ENCODE results near the gene PLEKHA7.

The PLEKHA7 gene

GRCh38 chr11:16745950-16746605 is 268.1 kb downstream of the PLEKHA7 start:
- no peak for TF ChIP-seq CTCF (IDR thresholded peaks at IDR 0.05; ENCODE audit: low read length, missing control alignments)
- DNase-seq (ENCODE audit: low read depth) = no peak
- no peak overlapping the region for H3K4me3 ChIP-seq (replicated peaks; ENCODE audit: low read depth, low read length)

- H3K4me3 ChIP-seq (replicated peaks; ENCODE audit: low read depth, low read length) = no peak overlapping the region
- TF ChIP-seq CTCF (IDR thresholded peaks at IDR 0.05; ENCODE audit: low read length, missing control alignments) = no peak
- DNase-seq (ENCODE audit: low read depth) = no peak
Measured at GRCh38 chr11:16744128-16744725, 270.0 kb downstream of the PLEKHA7 start.

- DNase-seq (ENCODE audit: low read depth) = no peak
- no peak overlapping the region for H3K4me3 ChIP-seq (replicated peaks; ENCODE audit: low read depth, low read length)
- TF ChIP-seq CTCF (IDR thresholded peaks at IDR 0.05; ENCODE audit: low read length, missing control alignments) = no peak
Measured at GRCh38 chr11:16743478-16743877, 270.7 kb downstream of the PLEKHA7 start.

GRCh38 chr11:16741473-16741872 is 272.7 kb downstream of the PLEKHA7 start:
- no peak overlapping the region for H3K4me3 ChIP-seq (replicated peaks; ENCODE audit: low read depth, low read length)
- no peak for DNase-seq (ENCODE audit: low read depth)
- TF ChIP-seq CTCF (IDR thresholded peaks at IDR 0.05; ENCODE audit: low read length, missing control alignments) = no peak

GRCh38 chr11:16738947-16739815 is 275.0 kb downstream of the PLEKHA7 start:
- no peak for TF ChIP-seq CTCF (IDR thresholded peaks at IDR 0.05; ENCODE audit: low read length, missing control alignments)
- peak overlapping the region; percentile 97 for H3K4me3 ChIP-seq (replicated peaks; ENCODE audit: low read depth, low read length)
- DNase-seq (ENCODE audit: low read depth) = peak; percentile 49

GRCh38 chr11:16738193-16738946 is 275.8 kb downstream of the PLEKHA7 start, which contains the start of gene C11orf58:
C11orf58 (plus strand) TSS chr11:16738647; CDS start chr11:16738779, 132 bp downstream.
- no peak for TF ChIP-seq CTCF (IDR thresholded peaks at IDR 0.05; ENCODE audit: low read length, missing control alignments)
- peak within 1 kb of the TSS; percentile 97 for H3K4me3 ChIP-seq (replicated peaks; ENCODE audit: low read depth, low read length)
- DNase-seq (ENCODE audit: low read depth) = peak; percentile 97
